ENCODE data around the gene NGLY1.

DNA sequence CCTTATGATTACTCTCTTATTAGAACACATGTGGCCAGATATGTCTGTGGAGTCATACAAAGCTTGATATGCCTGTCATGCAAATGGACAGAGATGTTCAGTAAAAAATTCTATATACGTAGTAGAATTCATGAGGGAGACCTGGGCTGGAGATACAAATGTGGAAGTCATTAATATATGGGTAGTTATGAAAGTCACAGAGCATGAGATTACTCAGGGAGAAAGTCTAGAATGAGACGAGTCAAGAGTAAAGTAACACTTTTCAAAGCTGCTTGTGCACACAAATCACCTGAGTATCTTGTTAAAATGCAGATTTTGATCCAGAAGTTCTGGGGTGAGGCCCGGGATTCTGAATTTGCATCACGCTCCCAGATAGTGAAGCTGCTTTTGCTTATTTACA lies 35.1 kb upstream of the NGLY1 start:
- no peak for TF ChIP-seq POLR2AphosphoS5 (IDR thresholded peaks at IDR 0.05; ENCODE audit: insufficient read depth in 1 of 2, low read depth in 1 of 2)
- TF ChIP-seq, protein P1, sequence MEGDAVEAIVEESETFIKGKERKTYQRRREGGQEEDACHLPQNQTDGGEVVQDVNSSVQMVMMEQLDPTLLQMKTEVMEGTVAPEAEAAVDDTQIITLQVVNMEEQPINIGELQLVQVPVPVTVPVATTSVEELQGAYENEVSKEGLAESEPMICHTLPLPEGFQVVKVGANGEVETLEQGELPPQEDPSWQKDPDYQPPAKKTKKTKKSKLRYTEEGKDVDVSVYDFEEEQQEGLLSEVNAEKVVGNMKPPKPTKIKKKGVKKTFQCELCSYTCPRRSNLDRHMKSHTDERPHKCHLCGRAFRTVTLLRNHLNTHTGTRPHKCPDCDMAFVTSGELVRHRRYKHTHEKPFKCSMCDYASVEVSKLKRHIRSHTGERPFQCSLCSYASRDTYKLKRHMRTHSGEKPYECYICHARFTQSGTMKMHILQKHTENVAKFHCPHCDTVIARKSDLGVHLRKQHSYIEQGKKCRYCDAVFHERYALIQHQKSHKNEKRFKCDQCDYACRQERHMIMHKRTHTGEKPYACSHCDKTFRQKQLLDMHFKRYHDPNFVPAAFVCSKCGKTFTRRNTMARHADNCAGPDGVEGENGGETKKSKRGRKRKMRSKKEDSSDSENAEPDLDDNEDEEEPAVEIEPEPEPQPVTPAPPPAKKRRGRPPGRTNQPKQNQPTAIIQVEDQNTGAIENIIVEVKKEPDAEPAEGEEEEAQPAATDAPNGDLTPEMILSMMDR (IDR thresholded peaks at IDR 0.05) = no peak
